Stimulated activated CD8-positive, alpha-beta memory T cell treated with anti-CD3 and anti-CD28 coated beads, Interleukin-2, amount 100 ng/mL, for 1 hour (primary cell): ENCODE results near the gene B4GALT5.
"Not testable (repeated sequence)": the region's sequence is repeated elsewhere in the genome, so short reads cannot be mapped to it uniquely, and the experiment has no call there.

Experiments
- DNase-seq, 2 donors: peaks; one replicate each; pipeline ENCODE4 v3.0.0-alpha.2; 2020; ENCODE audit warnings: low read depth in 2 of 2

The B4GALT5 gene

GRCh38 chr20:49713753-49714712 lies at the start of gene B4GALT5:
B4GALT5 (minus strand) TSS chr20:49713878; CDS start chr20:49713690, 188 bp downstream.
- DNase-seq, result peak; percentile 21 to 38

DNA sequence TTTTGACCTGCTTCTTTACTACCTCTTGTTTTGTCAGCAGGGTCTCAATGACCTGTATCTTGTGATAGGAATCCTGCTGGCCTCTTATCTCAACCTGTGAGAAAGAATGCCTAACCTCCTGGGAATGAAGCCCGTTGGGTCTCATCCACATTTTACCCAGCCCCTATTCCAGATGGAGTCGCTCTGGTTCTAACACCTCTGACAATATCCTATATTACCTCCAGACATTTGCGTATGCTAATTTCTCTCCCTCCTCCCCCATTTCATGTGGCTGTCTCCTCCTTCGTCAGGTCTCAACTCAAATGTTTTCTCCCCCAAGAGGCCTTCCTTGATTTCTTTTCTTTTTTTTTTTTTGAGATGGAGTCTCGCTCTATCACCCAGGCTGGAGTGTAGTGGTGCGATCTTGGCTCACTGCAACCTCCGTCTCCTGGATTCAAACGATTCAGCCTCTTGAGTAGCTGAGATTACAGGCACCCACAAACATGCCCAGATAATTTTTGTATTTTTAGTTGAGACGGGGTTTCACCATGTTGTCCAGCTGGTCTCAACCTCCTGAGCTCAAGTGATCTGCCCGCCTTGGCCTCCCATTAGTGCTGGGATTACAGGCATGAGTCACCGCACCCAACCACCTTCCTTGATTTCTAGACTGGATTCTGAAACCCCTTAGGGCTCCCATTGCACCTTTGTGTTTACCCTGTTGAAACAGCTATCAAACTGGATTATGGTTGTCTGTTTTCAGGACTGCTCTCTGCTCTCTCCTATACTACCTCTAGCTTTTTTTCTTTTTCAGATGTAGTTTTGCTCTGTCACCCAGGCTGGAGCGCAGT lies 49.5 kb upstream of the B4GALT5 start:
- no peak for DNase-seq

- not testable (repeated sequence) for DNase-seq
Measured at GRCh38 chr20:49761888-49762287, 48.2 kb upstream of the B4GALT5 start.

DNA sequence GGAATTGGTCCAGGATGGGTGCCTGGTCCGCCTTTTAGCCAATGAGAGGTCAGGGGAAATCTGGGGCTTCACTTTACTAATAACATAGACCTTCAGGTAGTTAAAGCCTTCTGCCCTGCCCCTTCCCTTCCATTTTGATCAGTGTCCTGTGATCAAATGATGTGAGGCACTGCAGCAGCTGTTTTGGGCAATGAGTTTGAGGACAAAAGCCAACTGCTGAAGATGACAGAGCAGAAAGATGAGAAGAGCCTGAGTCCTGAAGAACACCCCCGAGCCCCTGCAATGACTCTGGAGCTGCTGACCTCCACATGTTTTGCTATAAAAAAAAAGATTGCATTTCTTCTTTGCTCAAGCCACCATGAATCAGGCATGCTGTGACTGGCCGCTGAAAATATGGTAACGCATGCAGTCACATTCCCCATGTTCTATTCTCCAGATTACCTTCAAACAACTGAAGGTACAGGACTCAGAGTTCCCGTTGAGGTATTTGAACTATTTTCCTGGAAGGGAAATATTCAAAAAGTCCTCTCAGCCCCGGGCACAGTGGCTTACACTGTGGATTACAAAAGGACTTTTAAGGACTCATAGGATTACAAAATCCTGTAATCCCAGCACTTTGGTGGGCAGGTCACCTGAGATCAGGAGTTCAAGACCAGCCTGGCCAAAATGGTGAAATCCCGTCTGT lies 45.7 kb upstream of the B4GALT5 start:
- no peak for DNase-seq

- no peak for DNase-seq
Measured at GRCh38 chr20:49758781-49759180, 45.1 kb upstream of the B4GALT5 start.

- DNase-seq, result no peak
Measured at GRCh38 chr20:49757597-49757996, 43.9 kb upstream of the B4GALT5 start.

DNA sequence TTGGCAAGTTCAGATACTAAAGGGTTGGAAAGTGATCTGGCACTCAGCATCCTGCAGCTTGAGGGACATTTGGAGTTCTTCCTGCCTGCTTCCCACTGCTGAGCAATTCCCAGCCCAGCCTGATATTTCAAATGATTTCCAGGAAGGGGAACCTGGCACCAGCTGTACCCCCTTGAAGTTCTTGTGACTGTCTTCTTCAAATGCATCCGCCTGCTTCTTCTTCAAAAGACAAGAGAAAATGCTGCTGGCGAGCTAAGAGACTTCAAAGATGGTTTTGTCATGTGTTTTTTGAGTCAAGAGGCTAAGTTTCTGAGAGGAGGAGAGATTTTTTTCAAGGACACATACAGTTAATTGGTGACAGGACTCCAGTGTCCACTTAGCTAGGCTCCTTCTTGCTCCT lies 42.6 kb upstream of the B4GALT5 start:
- DNase-seq, result no peak

DNA sequence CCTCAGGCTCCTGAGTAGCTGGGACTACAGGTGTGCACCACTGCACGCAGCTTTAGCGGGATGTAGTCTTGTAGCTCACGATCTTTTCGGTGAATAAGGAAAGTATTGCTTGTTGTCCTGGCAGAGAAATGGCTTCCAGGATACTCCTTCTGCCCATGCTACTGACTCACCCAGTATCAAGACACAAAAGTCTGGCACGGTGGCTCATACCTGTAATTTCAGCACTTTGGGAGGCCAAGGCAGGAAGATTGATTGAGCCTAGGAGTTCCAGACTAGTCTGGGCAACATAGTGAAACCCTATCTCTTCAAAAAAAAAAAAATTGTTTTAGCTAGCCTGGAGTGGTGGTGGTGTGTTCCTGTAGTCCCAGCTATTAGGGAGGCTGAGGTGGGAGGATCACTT lies 40.9 kb upstream of the B4GALT5 start:
- DNase-seq, result no peak

GRCh38 chr20:49753133-49753532 lies 39.5 kb upstream of the B4GALT5 start:
- DNase-seq, result no peak

- DNase-seq, result no peak
Measured at GRCh38 chr20:49752201-49752903, 38.7 kb upstream of the B4GALT5 start.

- DNase-seq, result no peak
Measured at GRCh38 chr20:49751397-49751736, 37.7 kb upstream of the B4GALT5 start.

DNA sequence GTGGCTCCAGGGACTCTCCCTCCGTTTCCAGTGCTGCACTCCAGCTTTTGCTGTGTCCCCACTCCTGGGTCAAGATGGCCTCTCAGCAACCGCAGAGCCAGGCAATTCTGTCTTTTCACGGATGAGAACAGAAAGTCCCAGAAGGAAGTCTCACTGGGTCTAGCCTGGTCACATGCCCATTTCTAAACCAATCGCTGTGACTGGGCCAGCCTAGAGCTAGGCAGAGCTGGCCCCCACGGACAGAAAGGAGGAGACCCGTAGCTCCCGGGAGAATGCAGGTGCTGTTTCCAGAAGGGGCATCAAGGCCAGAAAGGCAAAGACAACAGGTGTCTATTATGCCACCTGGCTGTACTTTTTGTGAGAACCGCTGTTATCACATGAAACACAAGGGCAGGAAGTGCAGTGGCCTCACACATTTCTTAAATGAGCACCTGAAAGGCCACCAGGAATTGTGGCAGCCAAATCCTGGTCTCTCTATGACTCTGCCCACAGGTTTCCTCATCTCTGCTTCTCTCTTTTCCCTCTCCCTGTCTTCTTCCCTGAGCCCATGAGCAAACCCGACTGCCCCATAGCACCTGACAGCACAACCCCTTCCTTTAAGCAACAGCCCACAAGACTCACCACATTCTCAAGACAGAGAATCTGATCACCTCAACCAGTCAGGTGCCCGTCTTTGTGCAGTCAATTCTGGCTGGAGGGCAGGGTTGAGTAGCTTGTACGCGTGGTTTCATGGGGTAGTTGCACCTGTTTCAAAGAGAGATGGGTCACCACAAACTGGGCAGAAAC lies 37.1 kb upstream of the B4GALT5 start:
- DNase-seq, result no peak

DNA sequence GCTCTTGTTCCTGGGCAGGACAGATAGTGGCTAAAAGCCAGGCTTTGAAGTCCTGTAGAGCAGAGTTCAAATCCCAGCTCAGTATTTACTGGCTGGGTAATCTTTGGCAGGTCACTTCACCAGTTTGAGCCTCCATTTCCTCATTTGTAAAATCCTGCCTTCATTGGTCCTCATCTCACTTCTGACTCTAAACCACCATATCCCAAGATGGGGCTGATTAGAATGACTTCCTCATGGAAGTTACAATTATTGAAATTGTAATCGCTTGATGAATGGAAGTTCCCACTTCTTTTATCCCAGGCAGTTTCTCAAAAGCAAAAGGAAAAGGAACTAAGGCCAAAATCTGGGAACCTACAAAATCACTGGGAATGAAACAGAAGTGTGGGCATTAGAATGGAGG lies 35.9 kb upstream of the B4GALT5 start:
- no peak for DNase-seq

DNA sequence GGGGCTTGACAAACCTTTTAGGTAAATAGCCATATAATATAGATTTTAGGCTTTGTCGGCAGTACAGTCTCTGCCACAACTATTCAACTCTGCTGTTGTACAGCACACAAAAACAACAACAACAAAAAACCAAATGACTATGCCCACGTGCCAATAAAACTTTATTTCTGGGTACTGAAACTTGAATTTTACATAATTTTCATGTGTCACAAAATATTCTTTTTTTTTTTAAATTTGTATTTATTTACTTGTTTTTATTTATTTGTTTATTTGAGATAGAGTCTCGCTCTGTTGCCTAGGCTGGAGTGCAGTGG lies 34.8 kb upstream of the B4GALT5 start:
- DNase-seq, result no peak

DNA sequence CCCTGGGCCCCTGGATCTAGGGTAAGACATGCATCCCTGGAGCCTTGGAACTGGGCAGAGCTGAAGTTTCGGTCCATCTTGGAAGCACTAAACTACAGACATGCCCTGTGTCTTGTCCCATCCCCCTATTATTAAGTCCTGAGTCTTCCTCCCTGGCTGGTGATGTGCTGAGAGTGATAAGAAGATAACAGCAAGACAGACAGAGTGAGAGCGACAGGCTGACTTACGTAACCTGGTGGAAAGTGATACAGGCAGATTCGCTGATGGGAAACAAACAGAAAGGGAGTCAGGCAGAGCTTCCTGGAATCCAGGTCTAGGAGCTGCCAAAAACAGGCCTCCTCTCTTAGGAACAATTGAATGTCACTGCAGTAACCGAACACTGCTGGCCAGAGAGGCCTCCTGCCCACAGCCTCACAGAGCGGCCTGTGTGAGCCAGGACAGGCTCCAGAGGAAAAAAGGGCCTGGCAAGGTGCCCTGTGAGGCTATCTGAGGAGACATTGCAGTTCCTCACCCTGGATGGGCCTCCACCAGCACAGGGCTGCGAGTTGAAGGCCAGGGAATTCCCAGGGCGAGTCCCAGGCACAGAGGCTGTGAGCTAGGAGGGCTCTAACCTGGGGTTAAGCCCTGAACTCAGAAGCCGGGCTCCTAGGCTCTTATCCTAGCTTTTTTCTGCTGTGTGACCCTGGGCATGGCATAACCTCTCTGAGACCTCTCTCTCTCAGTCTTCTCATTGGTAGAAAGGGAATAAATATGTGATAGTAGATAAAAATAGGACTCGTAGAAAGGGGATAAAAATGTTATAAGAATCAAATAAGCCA lies 34.2 kb upstream of the B4GALT5 start:
- DNase-seq, result no peak

- no peak for DNase-seq
Measured at GRCh38 chr20:49742948-49743347, 29.3 kb upstream of the B4GALT5 start.

DNA sequence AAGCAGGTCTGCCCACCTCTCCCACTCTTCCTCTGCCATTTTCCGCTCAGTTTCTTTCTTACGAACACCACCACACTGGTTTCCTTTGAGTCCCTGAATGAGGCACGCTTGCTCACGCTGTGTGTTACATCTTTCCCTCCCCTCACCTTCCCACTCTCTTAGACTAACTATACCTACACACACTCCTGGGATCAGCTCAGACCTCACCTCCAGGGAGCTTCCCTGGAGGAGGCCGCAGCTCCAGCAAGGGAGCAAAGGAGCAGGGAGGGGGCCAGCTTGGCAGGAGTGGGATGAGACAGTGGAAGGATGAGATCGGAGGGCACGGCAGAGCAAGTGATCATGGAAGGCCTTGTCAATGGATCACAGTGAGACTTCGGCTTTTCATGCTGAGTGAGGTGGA lies 28.3 kb upstream of the B4GALT5 start:
- no peak for DNase-seq

GRCh38 chr20:49740807-49741206 lies 27.1 kb upstream of the B4GALT5 start:
- DNase-seq, result no peak

DNA sequence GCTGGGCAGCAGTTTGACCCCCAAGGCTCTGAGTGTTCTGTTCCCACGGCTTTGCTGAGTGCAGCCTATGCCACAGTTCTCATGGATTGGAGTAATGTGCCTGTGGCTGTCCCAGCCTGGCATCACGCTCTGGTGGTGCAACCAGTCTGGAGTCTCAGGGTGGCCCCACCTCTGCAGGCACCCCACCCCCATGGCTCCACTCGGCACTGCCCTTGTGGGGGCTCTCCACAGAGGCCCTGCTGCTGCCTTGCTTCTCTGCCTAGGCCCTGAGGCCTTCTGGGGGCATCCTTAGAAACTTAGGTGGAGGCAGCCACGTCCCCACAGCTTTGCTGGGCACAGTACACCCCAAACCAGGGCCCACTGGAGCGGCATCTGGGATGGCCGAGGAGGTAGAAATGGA lies 25.4 kb upstream of the B4GALT5 start:
- no peak for DNase-seq

DNA sequence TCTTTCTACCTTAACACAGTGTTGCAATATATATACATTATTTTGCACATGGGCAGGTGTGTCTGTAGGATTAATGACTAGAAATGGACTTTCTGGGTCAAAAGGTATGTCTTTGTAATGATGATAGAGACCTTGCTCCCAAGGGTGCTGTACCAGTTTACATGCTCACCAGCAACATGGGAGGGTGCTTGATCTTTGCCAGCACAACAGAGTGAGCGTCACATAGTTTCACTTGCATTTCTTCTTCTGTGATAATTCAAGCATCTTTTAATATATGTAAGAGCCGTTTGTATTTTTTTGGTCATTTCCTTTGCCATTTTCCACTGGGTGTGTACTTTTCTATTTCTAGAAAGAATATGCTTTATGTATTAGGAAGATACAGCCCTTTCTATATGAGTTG lies 23.6 kb upstream of the B4GALT5 start:
- DNase-seq, result no peak
